Measurements from ENCODE around the gene SPDYE4.

Gene SPDYE4

DNA sequence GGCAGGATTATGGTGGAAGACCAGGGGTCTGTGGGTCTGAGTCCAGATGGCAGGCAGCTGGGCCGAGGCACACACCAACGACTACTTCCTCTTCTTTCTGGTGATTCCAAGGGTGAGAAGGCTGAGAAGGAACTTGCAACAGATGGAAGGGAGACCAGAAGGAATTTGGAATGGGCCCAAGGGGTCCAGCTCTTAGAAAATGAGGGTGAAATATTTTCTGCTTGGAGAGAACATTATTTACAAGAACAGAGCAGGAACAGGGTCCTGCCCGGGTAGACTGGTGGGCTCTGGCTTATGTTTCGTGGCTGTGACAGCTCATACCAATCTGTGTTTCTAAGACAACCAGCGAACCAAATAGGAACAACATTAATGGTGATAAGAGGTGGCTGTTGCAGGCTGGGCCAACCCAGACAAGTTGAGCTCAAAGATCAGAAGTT lies 50.3 kb downstream of the SPDYE4 start:
- no peak for FAIRE-seq

DNA sequence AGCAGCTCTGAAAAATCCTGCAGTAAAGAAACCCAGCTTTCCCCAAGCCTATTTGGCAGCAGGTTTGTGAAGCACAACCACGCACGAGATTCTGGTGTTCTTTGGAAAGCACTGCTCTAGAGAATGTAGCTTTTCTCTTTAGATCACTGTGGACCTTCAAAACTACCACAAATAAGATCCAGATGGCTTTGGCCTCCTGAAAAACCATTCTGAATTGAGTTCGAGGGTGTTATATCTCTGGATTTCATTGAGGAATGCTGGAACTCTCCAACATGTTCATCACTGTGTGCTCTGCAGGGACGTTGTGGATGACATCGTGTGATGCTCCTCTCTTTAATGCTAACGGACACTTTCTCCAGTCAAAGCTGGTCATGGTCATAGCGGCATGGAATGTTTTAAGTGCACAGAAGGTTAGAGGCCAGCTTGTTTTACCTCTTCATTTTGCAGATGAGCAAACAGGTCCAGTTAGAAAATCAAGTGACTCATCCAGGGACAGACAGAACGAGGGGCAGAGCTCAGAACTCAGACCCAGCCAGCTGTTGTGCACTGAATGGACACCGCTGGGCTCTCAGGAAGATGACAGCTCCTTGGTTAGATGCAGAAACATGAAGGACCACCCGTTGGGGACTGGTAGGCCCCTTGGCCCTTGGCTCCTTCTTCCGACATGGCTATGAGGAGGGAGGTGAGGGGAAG lies 50.9 kb downstream of the SPDYE4 start:
- no peak for FAIRE-seq

DNA sequence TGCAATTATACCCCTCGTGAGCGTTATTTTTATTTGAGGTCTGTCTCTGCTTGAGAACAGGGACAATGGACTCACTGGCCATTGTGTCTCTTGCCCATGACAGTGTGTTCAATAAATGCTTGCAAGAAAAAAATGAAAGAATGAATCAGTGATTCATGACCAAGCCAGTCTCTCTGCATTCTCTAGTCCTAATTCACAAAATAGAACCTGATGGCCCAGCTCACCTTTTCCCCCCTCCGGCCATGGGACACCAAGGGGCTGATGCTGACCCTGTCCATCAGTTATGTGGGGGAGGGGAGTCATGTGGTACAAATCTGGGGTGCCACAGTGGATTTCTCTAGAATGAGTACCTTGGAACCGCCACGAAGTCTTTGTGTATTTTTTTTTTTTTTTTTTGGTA lies 51.9 kb downstream of the SPDYE4 start:
- no peak for FAIRE-seq

DNA sequence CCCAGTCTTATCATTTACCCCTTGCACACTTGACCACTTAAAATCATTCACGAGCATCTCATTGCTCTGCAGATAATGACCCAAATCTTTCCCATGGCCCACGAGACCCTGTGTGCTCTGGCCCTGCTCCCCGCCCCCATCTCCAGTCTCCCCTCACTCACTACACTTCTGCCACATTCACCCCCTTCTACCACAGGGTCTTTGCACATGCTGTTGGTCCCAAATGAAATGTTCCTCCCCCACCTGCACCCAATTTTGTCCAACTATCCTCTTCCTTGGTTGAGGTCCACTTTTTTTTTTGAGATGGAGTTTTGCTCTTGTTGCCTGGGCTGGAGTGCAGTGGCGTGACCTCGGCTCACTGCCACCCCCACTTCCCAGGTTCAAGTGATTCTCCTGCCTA lies 52.9 kb downstream of the SPDYE4 start:
- FAIRE-seq = no peak

DNA sequence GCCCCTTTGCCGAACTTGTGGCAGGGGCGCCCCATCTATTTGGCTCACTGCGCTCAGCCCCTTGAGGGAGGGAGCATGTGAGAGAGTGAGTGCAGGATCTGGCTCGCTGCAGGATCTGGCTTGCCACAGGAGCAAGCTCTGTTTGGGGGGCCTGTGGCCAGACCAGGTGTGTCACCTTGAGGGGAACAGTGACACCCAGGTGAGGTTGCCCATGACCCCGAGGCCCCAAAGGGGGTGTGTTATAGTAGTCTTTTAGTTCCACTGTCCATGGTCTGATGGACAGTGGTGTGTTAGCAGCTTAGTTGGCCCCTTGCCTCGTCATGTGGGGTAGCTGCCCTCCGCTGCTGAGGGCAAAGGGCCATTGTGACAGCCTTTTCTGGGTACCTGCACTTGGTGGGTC lies 55.3 kb downstream of the SPDYE4 start:
- no peak for FAIRE-seq

DNA sequence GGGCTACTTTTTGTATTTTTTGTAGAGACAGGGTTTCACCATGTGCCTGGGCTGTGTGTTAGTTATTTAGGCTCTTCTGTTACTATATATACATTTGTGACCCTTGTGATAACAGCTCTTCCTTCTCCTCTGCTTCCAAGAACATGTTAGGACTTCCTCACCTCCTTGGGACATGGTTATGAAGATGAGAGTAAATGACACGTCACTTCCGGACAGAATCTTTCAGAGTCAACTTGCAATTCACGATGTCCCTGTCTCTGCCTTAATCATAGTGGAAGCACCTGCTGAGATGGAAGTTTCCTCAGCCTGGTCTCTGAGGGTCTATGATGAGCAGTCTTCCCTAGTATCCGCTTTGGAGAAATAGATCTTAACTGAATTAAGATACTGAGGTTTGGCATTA lies 56.6 kb downstream of the SPDYE4 start:
- no peak for FAIRE-seq

DNA sequence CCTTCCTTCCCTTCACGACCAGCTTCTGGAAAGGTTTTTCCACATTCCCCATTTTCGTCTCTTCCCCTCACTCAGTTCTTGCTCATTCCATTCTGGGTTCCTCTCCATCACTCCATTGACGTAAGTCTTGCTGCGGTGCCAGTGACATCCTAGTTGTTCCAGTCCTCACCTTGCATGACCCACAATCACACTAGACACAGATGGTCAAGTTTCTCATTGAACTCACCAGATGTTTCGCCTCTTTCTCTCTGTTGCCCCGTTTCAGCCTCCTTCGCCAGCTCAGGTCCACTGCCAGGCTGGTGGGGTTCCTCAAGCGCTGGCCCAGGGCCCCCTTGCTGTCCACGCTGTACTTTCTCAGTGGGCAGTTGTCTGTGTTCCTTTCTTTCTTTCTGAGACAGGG lies 57.1 kb downstream of the SPDYE4 start:
- FAIRE-seq = no peak

Data from islet of Langerhans (tissue), 1 donor.